Heart right ventricle (tissue), 16 donors: ENCODE data around the gene METTL9. TPM values are rescaled to one million over a fixed set of nuclear protein-coding genes. Genes with fewer than 3 reads are reported as not detected.
A peak's percentile ranks its signal among the peaks of the same experiment; 100 is the strongest.
"Not testable (repeated sequence)": the region's sequence is repeated elsewhere in the genome, so short reads cannot be mapped to it uniquely, and the experiment has no call there.

Experiments
- ATAC-seq, 8 donors: fragments of 200-7000 bp; cut with Tn5 transposase; one replicate each; pipeline ENCODE4 v1.9.1; 2020; ENCODE audit warnings: mild to moderate bottlenecking in 8 of 8, moderate library complexity in 8 of 8, moderate number of reproducible peaks in 1 of 8
- DNase-seq, 2 donors: peaks; one replicate each; pipeline ENCODE4 v3.0.0-alpha.2; 2020
- H3K27ac ChIP-seq, 10 donors: fragments of 200-600 bp; sonication (generic) in 2 of 10; one replicate each; pipeline versions ENCODE4 v1.5.0 to v1.8.0; 2020 to 2022; ENCODE audit warnings: mild to moderate bottlenecking in 3 of 10
- H3K27me3 ChIP-seq, 7 donors: fragments of 200-600 bp; one replicate each; pipeline ENCODE4 v1.8.0; 2021 to 2022; ENCODE audit warnings: mild to moderate bottlenecking in 2 of 7
- H3K36me3 ChIP-seq, 9 donors: fragments of 200-600 bp; sonication (generic) in 1 of 9; one replicate each; pipeline versions ENCODE4 v1.5.0 to v1.8.0; 2020 to 2022; ENCODE audit warnings: mild to moderate bottlenecking in 2 of 9
- H3K4me1 ChIP-seq, 9 donors: fragments of 200-600 bp; sonication (generic) in 1 of 9; one replicate each; pipeline versions ENCODE4 v1.5.0 to v1.8.0; 2020 to 2022; ENCODE audit warnings: mild to moderate bottlenecking in 4 of 9
- H3K4me3 ChIP-seq, 10 donors: fragments of 200-600 bp; sonication (generic) in 2 of 10; one replicate each; pipeline versions ENCODE4 v1.5.0 to v1.8.0; 2020 to 2022; ENCODE audit warnings: mild to moderate bottlenecking in 7 of 10, moderate library complexity in 2 of 10
- H3K9me3 ChIP-seq, 11 donors: fragments of 200-600 bp in 10 of 11; sonication (generic) in 2 of 11; one replicate each; pipeline versions ENCODE4 v1.5.0 to v1.8.0; 2013 to 2022; ENCODE audit warnings: mild to moderate bottlenecking in 2 of 11, control low read depth in 1 of 11, moderate library complexity in 1 of 11
- WGBS, 2 donors: extraction: QIAGEN DNeasy Blood & Tissue Kit; methylation state at CpG; one replicate each; pipeline ENCODE4 v1.1.7; 2013; ENCODE audit warnings: inconsistent platforms in 1 of 2; 5-methylcytosine and 5-hydroxymethylcytosine counted together
- intact Hi-C, 10 donors: fragments of 100-400 bp; cut with DNase I; formaldehyde crosslinking; loops; one replicate each; pipeline versions ENCODE4 v1.11.1 to v1.14.2; 2022
- polyA plus RNA-seq, 2 donors: library from polyadenylated mRNA; stranded (reverse); fragments of 200-250 nt; gene quantifications; one replicate each; pipeline ENCODE4 v1.2.3, GENCODE V29; 2013
- total RNA-seq, 10 donors: library from RNA; stranded (reverse); fragmentation: NEBNext Ultra II Directional in 3 of 10; extraction: Animal tissue kit (Norgen Biotek cat#: 25700) in 3 of 10; gene quantifications; one replicate each; pipeline versions ENCODE4 v1.2.1 to v1.2.4, GENCODE V29; 2021 to 2023
- TF ChIP-seq, protein P1 (sequence below), 9 donors: fragments of 200-600 bp; sonication (generic) in 2 of 9; IDR thresholded peaks; one replicate each; pipeline versions ENCODE4 v1.5.0 to v1.8.0; 2021 to 2022; ENCODE audit warnings: antibody characterized with exemption in 9 of 9, mild to moderate bottlenecking in 5 of 9, moderate library complexity in 1 of 9
- donor health status: Arrhythmogenic right ventricular cardiomyopathy.
- donor health status: ischemic (EF 13 %, LVEDD 7.1; RV severe dilation, severe dysfunction).
- donor health status: healthy with polysubstance abuse.
- donor health status: DM: no; HTN: yes; CAD: no.
- donor health status: DM: no; HTN: no; CAD: no.
- donor health status: ischemic (EF 25% LVEDD 6.9; RV normal size, moderate dysfunction).
- donor health status: ischemic (EF 25% LVEDD 5.7; RV mildly dilated, moderate dysfunction).
- donor health status: healthy.
- donor health status: DM: yes; HTN: yes; CAD: no.
- donor health status: Ischemic cardiomyopathy.
- donor health status: ischemic (EF 35%, LVEDD 5.7; RV mildly dilated, moderate dysfunction).
- donor health status: nonischemic (EF 11% LVEDD 7.7; RV severe dilation, severe dysfunction).
- donor health status: DM: yes; HTN: yes; CAD: no.
- donor health status: PGD.
- donor health status: ischemic (EF 29% LVEDD 5.4; RV normal size, mild dysfunction).
- donor health status: nonischemic (EF 23%, LVEDD 6.1; RV moderate dilation, normal function).

The METTL9 gene
- total and polyA plus RNA-seq, 12 donors = 11.9 to 66.0 (median 51.4) TPM

DNA sequence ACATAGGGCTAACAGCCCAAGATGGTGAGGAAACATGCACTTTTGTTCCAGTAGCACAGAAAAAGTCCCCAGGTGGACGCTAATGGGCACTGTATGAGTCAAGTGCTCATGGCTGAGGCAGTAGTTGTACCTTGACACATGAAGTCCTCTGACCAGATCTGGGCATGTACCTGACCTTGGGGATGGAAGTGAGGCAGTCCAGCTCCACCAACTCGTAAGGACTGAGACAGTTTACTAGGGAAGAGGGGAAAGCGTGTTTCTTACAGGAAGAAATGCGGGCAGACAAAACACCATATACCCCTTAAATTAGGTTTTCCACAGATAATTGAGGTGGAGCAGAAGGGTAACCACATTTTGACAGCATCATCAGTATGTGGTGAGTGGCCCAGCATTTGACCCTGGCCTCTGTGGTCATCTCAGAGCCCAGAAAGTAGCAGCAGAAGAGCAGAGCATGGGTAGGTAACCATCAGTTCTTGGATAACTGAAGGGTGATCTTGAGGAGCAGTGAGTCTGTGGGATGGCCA, 32.4 kb upstream of the METTL9 start:
- TF ChIP-seq, protein P1, sequence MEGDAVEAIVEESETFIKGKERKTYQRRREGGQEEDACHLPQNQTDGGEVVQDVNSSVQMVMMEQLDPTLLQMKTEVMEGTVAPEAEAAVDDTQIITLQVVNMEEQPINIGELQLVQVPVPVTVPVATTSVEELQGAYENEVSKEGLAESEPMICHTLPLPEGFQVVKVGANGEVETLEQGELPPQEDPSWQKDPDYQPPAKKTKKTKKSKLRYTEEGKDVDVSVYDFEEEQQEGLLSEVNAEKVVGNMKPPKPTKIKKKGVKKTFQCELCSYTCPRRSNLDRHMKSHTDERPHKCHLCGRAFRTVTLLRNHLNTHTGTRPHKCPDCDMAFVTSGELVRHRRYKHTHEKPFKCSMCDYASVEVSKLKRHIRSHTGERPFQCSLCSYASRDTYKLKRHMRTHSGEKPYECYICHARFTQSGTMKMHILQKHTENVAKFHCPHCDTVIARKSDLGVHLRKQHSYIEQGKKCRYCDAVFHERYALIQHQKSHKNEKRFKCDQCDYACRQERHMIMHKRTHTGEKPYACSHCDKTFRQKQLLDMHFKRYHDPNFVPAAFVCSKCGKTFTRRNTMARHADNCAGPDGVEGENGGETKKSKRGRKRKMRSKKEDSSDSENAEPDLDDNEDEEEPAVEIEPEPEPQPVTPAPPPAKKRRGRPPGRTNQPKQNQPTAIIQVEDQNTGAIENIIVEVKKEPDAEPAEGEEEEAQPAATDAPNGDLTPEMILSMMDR (IDR thresholded peaks at IDR 0.05) = no peak
- ATAC-seq (peak in 1 of 8 donors; percentile 32), DNase-seq (no peak)
- Histone ChIP-seq H3K9me3 (no peaks in the 10 kb centered on the region), H3K36me3 (no peaks in the 10 kb centered on the region), H3K4me3 (no peak overlapping the region), H3K27ac (no peak overlapping the region), H3K4me1 (peaks cover 0 to 5% (median 0%) of the 10 kb centered on the region in 9 donors), H3K27me3 (peaks cover 0 to 8% (median 0%) of the 10 kb centered on the region in 7 donors)
- intact Hi-C loops = loop anchor here in 3 of 10 donors (5.0 to 10.0 kb wide), 5 partner anchors 62 to 1125 kb away; partner anchors contain the start of genes DNAH3 (in 1 of the 3) and LDAF1 (in 1 of the 3)
- WGBS, 2 donors = 82 to 87% methylated on average over 4 of the region's 4 CpGs

DNA sequence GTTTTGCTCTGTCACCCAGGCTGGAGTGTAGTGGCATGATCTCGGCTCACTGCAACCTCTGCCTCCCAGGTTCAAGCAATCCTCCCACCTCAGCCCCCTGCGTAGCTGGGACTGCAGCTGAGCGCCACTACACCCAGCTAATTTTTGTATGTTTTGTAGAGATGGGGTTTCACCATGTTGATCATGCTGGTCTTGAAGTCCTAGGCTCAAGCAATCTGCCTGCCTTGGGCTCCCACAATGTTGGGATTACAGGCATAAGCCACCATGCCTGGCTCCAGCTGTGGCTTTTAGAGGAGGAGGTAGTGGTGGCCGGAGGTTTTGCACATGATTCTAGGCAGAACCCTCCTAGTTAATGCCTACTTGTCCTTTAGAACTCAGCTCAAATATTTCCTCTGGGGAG, 31.9 kb upstream of the METTL9 start:
- peak in 1 of 8 donors; percentile 22 for ATAC-seq
- not testable (repeated sequence) for H3K4me1 ChIP-seq, H3K4me3 ChIP-seq, H3K36me3 ChIP-seq, H3K27ac ChIP-seq, H3K27me3 ChIP-seq, H3K9me3 ChIP-seq, DNase-seq
- intact Hi-C loops = loop anchor here in 3 of 10 donors (5.0 to 10.0 kb wide), 5 partner anchors 63 to 1125 kb away; partner anchors contain the start of genes DNAH3 (in 1 of the 3) and LDAF1 (in 1 of the 3)
- WGBS, 2 donors = 94 to 95% methylated on average over 4 of the region's 4 CpGs

DNA sequence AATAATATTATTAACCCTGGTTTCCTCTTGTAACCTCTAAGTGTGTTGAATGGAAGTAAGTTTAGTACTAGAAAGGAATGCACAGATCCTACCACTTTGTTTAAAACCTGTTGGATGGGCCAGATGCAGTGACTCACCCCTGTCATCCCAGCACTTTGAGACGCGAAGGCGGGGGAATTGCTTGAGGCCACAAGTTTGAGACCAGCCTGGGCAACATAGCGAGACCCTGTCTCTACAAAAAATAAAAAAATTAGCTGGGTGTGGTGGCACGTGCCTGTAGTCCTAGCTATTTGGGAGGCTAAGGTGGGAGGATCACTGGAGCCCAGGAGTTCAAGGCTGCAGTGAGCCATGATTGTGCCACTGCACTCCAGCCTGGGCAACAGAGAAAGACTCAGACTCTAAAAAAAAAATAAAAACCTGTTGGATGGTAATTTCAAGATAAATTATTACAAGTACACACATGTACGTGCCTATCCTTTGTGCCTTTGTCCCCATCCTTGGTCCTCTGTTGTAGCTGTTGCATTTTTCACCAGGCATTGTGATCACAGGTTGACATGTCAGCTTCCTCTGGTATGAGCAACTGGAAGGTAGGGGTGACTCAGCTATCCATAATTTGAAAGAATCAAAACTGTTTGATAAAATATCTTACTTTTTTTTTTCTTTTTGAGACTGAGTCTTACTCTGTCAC, 30.7 kb upstream of the METTL9 start:
- H3K36me3 ChIP-seq = no peaks in the 10 kb centered on the region
- WGBS, 2 donors = 92% methylated on average over 6 of the region's 6 CpGs
- H3K4me1 ChIP-seq = peaks cover 0 to 5% (median 0%) of the 10 kb centered on the region in 9 donors
- DNase-seq (no peak), ATAC-seq (no peak)
- H3K27ac ChIP-seq = no peak overlapping the region
- TF ChIP-seq, protein P1 (IDR thresholded peaks at IDR 0.05) = no peak
- H3K27me3 ChIP-seq = peaks cover 0 to 8% (median 0%) of the 10 kb centered on the region in 7 donors
- no peaks in the 10 kb centered on the region for H3K9me3 ChIP-seq
- H3K4me3 ChIP-seq = no peak overlapping the region
- intact Hi-C loops = loop anchor here in 3 of 10 donors (5.0 to 10.0 kb wide), 5 partner anchors 64 to 1124 kb away; partner anchors contain the start of genes DNAH3 (in 1 of the 3) and LDAF1 (in 1 of the 3)

DNA sequence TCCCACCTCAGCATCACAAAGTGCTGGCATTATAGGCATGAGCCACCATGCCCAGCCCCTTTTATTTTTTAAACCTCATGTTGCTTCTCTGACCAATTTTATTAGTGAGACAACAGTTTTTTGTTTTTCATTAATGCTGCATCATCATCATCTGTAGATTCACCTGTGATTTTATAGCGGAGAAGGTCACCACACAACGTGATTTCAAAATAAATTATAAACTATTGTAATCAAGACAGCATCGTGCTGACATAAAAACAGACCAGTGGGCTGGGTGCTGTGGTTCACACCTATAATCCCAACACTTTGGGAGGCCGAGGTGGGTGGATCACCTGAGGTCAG, 28.7 kb upstream of the METTL9 start:
- Histone ChIP-seq H3K27me3 (peaks cover 0 to 8% (median 0%) of the 10 kb centered on the region in 7 donors), H3K36me3 (no peaks in the 10 kb centered on the region), H3K9me3 (no peaks in the 10 kb centered on the region), H3K4me1 (peaks cover 0 to 5% (median 0%) of the 10 kb centered on the region in 9 donors), H3K4me3 (no peak overlapping the region), H3K27ac (no peak overlapping the region)
- TF ChIP-seq, protein P1 (IDR thresholded peaks at IDR 0.05) = no peak
- ATAC-seq (no peak), DNase-seq (no peak)
- WGBS, 2 donors = 89 to 90% methylated on average over 4 of the region's 4 CpGs
- intact Hi-C loops = no loop called here

DNA sequence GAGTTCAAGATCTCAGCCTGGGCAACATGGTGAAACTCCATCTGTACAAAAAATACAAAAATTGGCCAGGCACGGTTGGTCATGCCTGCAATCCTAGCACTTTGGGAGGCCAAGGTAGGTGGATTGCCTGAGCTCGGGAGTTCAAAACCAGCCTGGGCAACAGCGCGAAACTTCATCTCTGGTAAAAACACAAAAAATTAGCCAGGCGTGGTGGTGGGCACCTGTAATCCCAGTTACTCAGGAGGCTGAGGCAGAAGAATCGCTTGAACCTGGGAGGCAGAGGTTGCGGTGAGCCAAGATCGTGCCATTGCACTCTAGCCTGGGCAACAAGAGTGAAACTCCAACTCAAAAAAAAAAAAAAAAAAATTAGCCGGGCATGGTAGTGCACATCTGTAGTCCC, 25.9 kb upstream of the METTL9 start:
- H3K4me3 ChIP-seq, DNase-seq, H3K27ac ChIP-seq, H3K36me3 ChIP-seq, H3K4me1 ChIP-seq, ATAC-seq, H3K9me3 ChIP-seq, H3K27me3 ChIP-seq, intact Hi-C loops: not testable (repeated sequence)
- 95% methylated on average over 9 of the region's 9 CpGs for WGBS, 2 donors
